Measurements from ENCODE around the gene JADE1. TPM values are rescaled to one million over a fixed set of nuclear protein-coding genes. Genes with fewer than 3 reads are reported as not detected.
A peak's percentile ranks its signal among the peaks of the same experiment; 100 is the strongest.

The JADE1 gene
- total and polyA plus RNA-seq, 3 donors from 2014 or later: 19.1 to 32.2 (median 28.9) TPM

DNA sequence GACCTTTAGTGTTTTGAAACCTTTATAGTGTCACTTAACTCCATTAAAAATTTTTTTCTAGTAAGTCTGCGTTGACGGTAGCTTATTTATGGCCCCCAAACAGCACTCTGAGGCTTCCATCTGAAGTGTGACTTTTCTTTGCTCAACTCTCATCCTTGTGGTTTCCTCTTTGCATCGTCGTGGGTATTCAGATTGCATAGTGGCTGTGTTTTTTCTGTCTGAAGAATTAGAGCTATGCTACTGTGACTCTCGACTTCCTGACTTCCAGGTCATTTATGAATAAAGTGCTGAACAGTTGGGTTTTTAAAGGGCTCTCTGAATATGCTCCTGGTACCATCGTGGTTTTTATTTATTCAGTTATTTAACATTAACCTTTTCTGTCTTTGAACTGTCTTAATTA is 44.9 kb downstream of the JADE1 start:
- DNase-seq: no peak
- WGBS, 2 donors: 60 to 64% methylated on average over 6 of the region's 6 CpGs
- H3K27ac ChIP-seq: peak overlapping the region in 1 of 2 donors; percentile 63
- H3K9me3 ChIP-seq: no peaks in the 10 kb centered on the region
- peaks cover 17% of the 10 kb centered on the region for H3K4me1 ChIP-seq
- intact Hi-C loops (cut with DNase I; ENCODE audit: low total_unique reads): no loop called here
- TF ChIP-seq, protein P1, sequence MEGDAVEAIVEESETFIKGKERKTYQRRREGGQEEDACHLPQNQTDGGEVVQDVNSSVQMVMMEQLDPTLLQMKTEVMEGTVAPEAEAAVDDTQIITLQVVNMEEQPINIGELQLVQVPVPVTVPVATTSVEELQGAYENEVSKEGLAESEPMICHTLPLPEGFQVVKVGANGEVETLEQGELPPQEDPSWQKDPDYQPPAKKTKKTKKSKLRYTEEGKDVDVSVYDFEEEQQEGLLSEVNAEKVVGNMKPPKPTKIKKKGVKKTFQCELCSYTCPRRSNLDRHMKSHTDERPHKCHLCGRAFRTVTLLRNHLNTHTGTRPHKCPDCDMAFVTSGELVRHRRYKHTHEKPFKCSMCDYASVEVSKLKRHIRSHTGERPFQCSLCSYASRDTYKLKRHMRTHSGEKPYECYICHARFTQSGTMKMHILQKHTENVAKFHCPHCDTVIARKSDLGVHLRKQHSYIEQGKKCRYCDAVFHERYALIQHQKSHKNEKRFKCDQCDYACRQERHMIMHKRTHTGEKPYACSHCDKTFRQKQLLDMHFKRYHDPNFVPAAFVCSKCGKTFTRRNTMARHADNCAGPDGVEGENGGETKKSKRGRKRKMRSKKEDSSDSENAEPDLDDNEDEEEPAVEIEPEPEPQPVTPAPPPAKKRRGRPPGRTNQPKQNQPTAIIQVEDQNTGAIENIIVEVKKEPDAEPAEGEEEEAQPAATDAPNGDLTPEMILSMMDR (IDR thresholded peaks at IDR 0.05): no peak
- no peak for TF ChIP-seq POLR2A (IDR thresholded peaks at IDR 0.05)
- no peaks in the 10 kb centered on the region for H3K36me3 ChIP-seq (ENCODE audit: low read depth, missing control alignments)
- no peak overlapping the region for H3K4me3 ChIP-seq
- no peaks in the 10 kb centered on the region for H3K27me3 ChIP-seq

DNA sequence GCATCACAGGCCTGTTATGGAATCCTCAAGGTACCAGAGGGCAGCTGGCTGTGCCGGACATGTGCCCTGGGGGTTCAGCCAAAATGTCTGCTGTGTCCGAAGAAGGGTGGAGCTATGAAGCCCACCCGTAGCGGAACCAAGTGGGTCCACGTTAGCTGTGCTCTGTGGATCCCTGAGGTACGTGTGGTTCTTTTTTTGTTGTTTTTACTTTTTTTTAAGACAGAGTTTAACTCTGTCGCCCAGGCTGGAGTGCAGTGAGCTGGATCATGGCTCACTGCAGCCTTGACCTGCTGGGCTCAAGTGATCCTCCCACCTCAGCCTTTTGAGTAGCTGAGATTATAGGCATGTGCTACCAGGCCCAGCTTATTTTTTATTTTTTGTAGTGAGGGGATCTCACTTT is 46.1 kb downstream of the JADE1 start:
- TF ChIP-seq POLR2A (IDR thresholded peaks at IDR 0.05): no peak
- TF ChIP-seq, protein P1 (IDR thresholded peaks at IDR 0.05): no peak
- DNase-seq: no peak
- Histone ChIP-seq H3K27ac (peak overlapping the region; percentile 39 to 63), H3K9me3 (no peaks in the 10 kb centered on the region), H3K4me1 (peaks cover 19% of the 10 kb centered on the region), H3K27me3 (no peaks in the 10 kb centered on the region), H3K36me3 (ENCODE audit: low read depth, missing control alignments) (no peaks in the 10 kb centered on the region), H3K4me3 (no peak overlapping the region)
- WGBS, 2 donors: 68% methylated on average over 7 of the region's 7 CpGs
- intact Hi-C loops (cut with DNase I; ENCODE audit: low total_unique reads): no loop called here

DNA sequence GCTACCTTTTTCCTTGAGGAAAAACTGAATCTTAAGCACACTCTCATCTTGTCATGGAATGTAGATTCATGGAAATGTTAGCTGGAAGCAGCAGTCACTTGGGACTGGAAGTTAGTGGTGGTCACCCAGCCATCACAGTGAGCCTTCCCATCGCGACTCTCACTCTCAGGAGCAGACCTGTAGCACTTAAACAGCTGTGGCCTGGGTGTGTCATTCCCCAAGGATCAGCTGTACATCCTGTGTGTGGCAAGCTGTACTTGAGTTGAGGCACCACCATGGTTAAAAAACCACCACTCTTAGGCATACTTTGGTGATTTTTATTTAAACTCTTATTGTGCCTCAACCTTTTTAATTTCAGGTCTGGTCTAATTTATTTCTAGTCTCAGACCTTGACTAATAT is 46.7 kb downstream of the JADE1 start:
- DNase-seq: no peak
- intact Hi-C loops (cut with DNase I; ENCODE audit: low total_unique reads): no loop called here
- TF ChIP-seq, protein P1 (IDR thresholded peaks at IDR 0.05): no peak
- no peak for TF ChIP-seq POLR2A (IDR thresholded peaks at IDR 0.05)
- no peak overlapping the region for H3K4me3 ChIP-seq
- peaks cover 19% of the 10 kb centered on the region for H3K4me1 ChIP-seq
- H3K9me3 ChIP-seq: no peaks in the 10 kb centered on the region
- H3K27ac ChIP-seq: peak overlapping the region in 1 of 2 donors; percentile 63
- 77 to 88% methylated on average over 2 of the region's 2 CpGs for WGBS, 2 donors
- H3K27me3 ChIP-seq: no peaks in the 10 kb centered on the region
- no peaks in the 10 kb centered on the region for H3K36me3 ChIP-seq (ENCODE audit: low read depth, missing control alignments)

DNA sequence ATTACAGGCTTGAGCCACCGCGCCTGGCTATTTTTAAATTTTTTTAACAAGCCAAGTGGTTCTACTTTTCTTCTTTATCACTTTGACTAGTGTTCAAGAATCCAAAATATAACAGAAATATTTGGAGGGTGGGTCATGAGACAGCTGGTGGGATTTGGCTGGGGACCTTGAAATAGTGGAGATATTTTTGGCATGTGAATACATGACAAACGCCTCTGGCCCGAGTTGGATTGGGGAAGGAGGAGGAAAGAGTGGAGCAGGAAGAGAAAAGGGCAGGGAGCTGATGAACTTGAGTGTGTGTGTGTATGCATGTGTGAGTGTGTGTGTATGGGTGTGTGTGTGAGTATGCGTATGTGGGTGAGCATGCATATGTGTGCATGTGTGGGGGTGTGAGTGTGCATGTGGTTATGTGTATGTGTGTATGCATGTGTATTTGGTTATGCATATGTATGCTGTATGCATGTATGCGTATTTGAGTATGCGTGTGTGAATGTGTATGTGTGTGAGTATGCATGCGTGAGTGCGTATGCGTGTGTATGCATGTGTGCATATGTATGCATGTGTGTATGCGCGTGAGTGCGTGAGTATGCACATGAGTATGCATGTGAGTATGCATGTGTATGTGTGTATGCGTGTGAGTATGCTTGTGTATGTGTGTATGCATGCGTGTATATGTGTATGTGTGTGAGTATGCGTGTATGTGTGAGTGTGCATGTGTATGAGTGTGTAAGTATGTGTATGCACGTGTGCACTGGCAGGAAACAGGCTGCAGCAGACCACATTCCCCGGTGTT is 49.6 kb downstream of the JADE1 start:
- no peaks in the 10 kb centered on the region for H3K36me3 ChIP-seq (ENCODE audit: low read depth, missing control alignments)
- intact Hi-C loops (cut with DNase I; ENCODE audit: low total_unique reads): no loop called here
- peak overlapping the region in 1 of 2 donors; percentile 14 for H3K27ac ChIP-seq
- TF ChIP-seq, protein P1 (IDR thresholded peaks at IDR 0.05): no peak
- no peak for TF ChIP-seq POLR2A (IDR thresholded peaks at IDR 0.05)
- H3K27me3 ChIP-seq: no peaks in the 10 kb centered on the region
- DNase-seq: peak; percentile 53
- H3K4me1 ChIP-seq: peaks cover 19% of the 10 kb centered on the region
- WGBS, 2 donors: 66 to 75% methylated on average over 18 of the region's 18 CpGs
- no peak overlapping the region for H3K4me3 ChIP-seq
- no peaks in the 10 kb centered on the region for H3K9me3 ChIP-seq

Measured in testis (tissue), 3 donors.